Adrenal gland (tissue), 12 donors: ENCODE results near the gene PRKN. TPM values are rescaled to one million over a fixed set of nuclear protein-coding genes. Genes with fewer than 3 reads are reported as not detected.

Experiments used
- DNase-seq, 7 donors: peaks; one replicate each; pipeline ENCODE4 v3.0.0-alpha.2; 2019 to 2020
- H3K27ac ChIP-seq, 5 donors: fragments of 200-600 bp; sonication (generic) in 4 of 5; 1 replicate in 3 of 5; 2 replicates in 2 of 5; pipeline versions ENCODE4 v1.5.1 to v1.8.0; 2016 to 2020; ENCODE audit warnings: mild to moderate bottlenecking in 1 of 5
- H3K27me3 ChIP-seq: fragments of 200-600 bp; 2 replicates; pipeline ENCODE4 v1.8.0; 2021
- H3K36me3 ChIP-seq, 2 donors: fragments of 200-600 bp; replicated peaks in 1 of 2; 1 replicate in 1 of 2; 2 replicates in 1 of 2; pipeline versions ENCODE4 v1.5.1 to v1.8.0; 2018 to 2022
- H3K4me1 ChIP-seq, 2 donors: fragments of 200-600 bp; replicated peaks in 1 of 2; 1 replicate in 1 of 2; 2 replicates in 1 of 2; pipeline versions ENCODE4 v1.5.1 to v1.8.0; 2018 to 2021
- H3K4me3 ChIP-seq, 4 donors: fragments of 200-600 bp; sonication (generic) in 3 of 4; one replicate each; pipeline ENCODE4 v1.5.1; 2016 to 2018
- H3K9me3 ChIP-seq, 3 donors: fragments of 200-600 bp; sonication (generic) in 1 of 3; replicated peaks in 1 of 3; 1 replicate in 2 of 3; 2 replicates in 1 of 3; pipeline versions ENCODE4 v1.5.1 to v1.8.0; 2016 to 2021
- POLR2A ChIP-seq, 2 donors: fragments of 450-650 bp; IDR thresholded peaks; one replicate each; pipeline ENCODE4 v1.6.1; 2017; ENCODE audit warnings: antibody characterized with exemption in 2 of 2, mild to moderate bottlenecking in 2 of 2, moderate library complexity in 1 of 2
- WGBS, 4 donors: extraction: QIAGEN DNeasy Blood & Tissue Kit in 2 of 4; methylation state at CpG; one replicate each; pipeline versions ENCODE4 v1.1.5 to v1.1.7; 2013 to 2017; 5-methylcytosine and 5-hydroxymethylcytosine counted together
- intact Hi-C, 2 donors: fragments of 100-400 bp; cut with DNase I; formaldehyde crosslinking; loops; one replicate each; pipeline versions ENCODE4 v1.14.1 to v1.15.0; 2022 to 2023
- polyA plus RNA-seq, 3 donors: library from polyadenylated mRNA; stranded (reverse); fragments of 200-250 nt in 2 of 3; fragments of 350-450 nt in 1 of 3; fragmentation: Illumina TruSeq in 1 of 3; extraction: RNeasy Lipid Tissue Mini Kit (QIAGEN cat#74804) in 1 of 3; gene quantifications; one replicate each; pipeline ENCODE4 v1.2.3, GENCODE V29; 2013 to 2014
- total RNA-seq, 9 donors: library from RNA; depleted of rRNA in 4 of 9; stranded (reverse); fragments of >200 nt in 4 of 9; fragments of 120-200 nt in 1 of 9; fragmentation: NEBNext Ultra II Directional in 1 of 9; extraction: Animal tissue kit (Norgen Biotek cat#: 25700) in 1 of 9; gene quantifications; one replicate each; pipeline versions ENCODE4 v1.1.0 to v1.2.4, GENCODE V29; 2013 to 2023
- TF ChIP-seq, protein P1 (sequence below), 6 experiments: fragments of 450-650 bp in 4 of 6; fragments of 200-600 bp in 2 of 6; sonication (generic) in 1 of 6; IDR thresholded peaks; 1 replicate in 5 of 6; 2 replicates in 1 of 6; pipeline versions ENCODE4 v1.5.1 to v1.8.0; 2016 to 2021; ENCODE audit warnings: antibody characterized with exemption in 6 of 6, mild to moderate bottlenecking in 2 of 6, moderate library complexity in 1 of 6
- donor health status: healthy with polysubstance abuse.
- donor health status: Bipolar disorder and iron deficiency.
- donor health status: DM: yes; HTN: yes; CAD: no.
- donor health status: DM: no; HTN: no; CAD: no.
- donor health status: DM: no; HTN: no; CAD: no.
- donor health status: DM: yes; HTN: yes; CAD: no.

Gene PRKN
- total and polyA plus RNA-seq, 12 donors = 1.9 to 159 (median 13.3) TPM

DNA sequence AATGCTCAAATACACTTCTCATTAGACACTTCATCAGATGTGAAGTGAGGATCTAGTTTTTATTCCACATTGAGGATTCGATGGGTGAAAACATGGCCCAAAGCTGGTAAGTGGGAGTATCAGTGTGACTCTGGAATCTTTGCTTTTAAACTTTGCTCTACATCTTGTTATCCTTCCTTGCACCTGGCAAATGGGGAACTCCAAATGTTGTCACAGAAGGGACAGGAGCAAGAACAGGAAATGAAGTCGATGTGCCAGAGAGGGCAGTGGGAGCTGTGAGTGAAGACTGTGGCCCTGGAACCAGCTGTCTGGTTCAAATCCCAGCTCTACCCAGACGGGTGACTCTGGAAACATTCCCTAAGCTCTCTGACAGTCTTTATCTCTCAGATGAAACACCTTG, 1367.0 kb downstream of the PRKN start:
- no peak for DNase-seq
- TF ChIP-seq, protein P1, sequence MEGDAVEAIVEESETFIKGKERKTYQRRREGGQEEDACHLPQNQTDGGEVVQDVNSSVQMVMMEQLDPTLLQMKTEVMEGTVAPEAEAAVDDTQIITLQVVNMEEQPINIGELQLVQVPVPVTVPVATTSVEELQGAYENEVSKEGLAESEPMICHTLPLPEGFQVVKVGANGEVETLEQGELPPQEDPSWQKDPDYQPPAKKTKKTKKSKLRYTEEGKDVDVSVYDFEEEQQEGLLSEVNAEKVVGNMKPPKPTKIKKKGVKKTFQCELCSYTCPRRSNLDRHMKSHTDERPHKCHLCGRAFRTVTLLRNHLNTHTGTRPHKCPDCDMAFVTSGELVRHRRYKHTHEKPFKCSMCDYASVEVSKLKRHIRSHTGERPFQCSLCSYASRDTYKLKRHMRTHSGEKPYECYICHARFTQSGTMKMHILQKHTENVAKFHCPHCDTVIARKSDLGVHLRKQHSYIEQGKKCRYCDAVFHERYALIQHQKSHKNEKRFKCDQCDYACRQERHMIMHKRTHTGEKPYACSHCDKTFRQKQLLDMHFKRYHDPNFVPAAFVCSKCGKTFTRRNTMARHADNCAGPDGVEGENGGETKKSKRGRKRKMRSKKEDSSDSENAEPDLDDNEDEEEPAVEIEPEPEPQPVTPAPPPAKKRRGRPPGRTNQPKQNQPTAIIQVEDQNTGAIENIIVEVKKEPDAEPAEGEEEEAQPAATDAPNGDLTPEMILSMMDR (IDR thresholded peaks at IDR 0.05) = no peak
- no peak for TF ChIP-seq POLR2A (IDR thresholded peaks at IDR 0.05)
- intact Hi-C loops = no loop called here
- Histone ChIP-seq H3K27ac (no peak overlapping the region), H3K9me3 (no peaks in the 10 kb centered on the region), H3K4me1 (no peaks in the 10 kb centered on the region), H3K36me3 (no peaks in the 10 kb centered on the region), H3K27me3 (no peaks in the 10 kb centered on the region), H3K4me3 (no peak overlapping the region)
- 77 to 83% (median 80%) methylated on average over 3 of the region's 3 CpGs for WGBS, 4 donors

DNA sequence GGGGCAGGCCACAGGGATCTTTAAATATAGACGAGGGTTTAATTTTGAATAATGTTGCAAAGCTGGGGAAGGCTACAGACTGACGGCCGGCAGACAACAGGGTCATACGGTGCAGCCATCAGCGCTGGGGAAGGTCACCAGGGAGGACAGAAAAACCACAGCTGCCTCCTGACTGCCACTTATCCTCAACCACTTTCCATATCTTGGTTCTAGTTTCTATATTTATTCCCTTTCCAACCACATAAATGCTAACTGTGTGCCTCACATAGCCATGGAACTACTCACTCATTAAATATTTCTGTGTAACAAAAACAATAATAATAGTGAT, 1368.0 kb downstream of the PRKN start:
- Histone ChIP-seq H3K4me3 (no peak overlapping the region), H3K27ac (no peak overlapping the region), H3K4me1 (no peaks in the 10 kb centered on the region), H3K36me3 (no peaks in the 10 kb centered on the region), H3K9me3 (no peaks in the 10 kb centered on the region), H3K27me3 (no peaks in the 10 kb centered on the region)
- DNase-seq = no peak
- TF ChIP-seq, protein P1 (IDR thresholded peaks at IDR 0.05) = no peak
- TF ChIP-seq POLR2A (IDR thresholded peaks at IDR 0.05) = no peak
- WGBS, 4 donors = 71 to 82% (median 78%) methylated on average over 5 of the region's 5 CpGs
- intact Hi-C loops = no loop called here

DNA sequence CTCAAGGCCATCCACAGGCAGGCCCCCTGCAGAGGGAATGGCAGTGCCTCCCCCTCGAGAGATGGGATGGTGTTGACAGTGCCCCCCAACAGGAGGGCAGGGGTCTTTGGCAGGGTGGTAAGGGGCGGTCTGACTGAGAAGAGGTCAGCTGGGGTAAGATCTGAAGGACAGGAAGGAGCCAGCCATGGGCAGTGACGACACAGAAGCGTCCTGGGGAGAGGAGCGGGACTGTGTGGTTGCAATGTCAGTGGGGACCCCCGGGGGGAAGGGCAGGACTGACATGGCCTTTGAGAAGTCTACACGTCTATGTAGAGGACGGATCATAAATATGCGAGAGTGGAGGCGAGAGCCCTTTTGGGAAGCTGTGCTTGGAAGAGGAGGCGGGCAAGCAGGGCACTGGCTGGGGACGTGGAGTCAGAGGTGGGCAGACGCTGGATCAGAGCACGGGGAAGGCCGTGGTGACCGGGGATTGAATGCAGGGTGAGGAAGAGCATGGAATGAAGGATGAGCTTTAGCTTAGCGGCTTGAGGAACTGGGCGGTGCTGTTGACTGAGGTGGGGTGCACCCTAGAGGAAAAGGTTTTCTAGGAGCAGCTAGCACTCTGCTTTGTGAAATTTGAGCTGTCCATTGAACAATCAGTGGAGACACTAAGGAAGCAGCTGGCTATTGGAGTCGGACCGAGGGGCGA, 1371.3 kb downstream of the PRKN start:
- H3K4me1 ChIP-seq = no peaks in the 10 kb centered on the region
- intact Hi-C loops = no loop called here
- no peaks in the 10 kb centered on the region for H3K9me3 ChIP-seq
- DNase-seq = peak in 1 of 7 donors; percentile 35
- H3K4me3 ChIP-seq = no peak overlapping the region
- H3K27me3 ChIP-seq = no peaks in the 10 kb centered on the region
- WGBS, 4 donors = 85 to 92% (median 88%) methylated on average over 21 of the region's 21 CpGs
- H3K27ac ChIP-seq = no peak overlapping the region
- no peak for TF ChIP-seq POLR2A (IDR thresholded peaks at IDR 0.05)
- TF ChIP-seq, protein P1 (IDR thresholded peaks at IDR 0.05) = no peak
- no peaks in the 10 kb centered on the region for H3K36me3 ChIP-seq

DNA sequence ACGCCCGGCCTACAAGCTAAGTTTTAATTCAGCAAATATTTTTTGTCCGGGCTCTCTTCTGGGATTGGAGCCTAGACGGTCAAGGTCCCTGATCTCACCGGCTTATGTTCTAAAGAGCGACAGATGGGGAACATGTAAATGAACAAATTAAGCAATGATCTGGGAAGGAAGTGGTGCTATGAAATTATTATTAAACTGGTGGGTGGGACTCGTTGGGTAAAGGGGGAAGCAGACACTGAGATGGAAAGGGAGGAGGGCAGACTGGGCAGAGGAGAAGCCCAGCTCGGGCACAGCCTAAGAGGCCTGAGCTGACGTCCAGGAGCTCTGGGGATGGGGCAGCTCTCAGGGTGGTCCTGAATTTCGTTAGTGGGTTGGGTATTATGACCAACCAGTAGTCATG, 1371.9 kb downstream of the PRKN start:
- DNase-seq = no peak
- Histone ChIP-seq H3K27me3 (no peaks in the 10 kb centered on the region), H3K9me3 (no peaks in the 10 kb centered on the region), H3K4me1 (no peaks in the 10 kb centered on the region), H3K36me3 (no peaks in the 10 kb centered on the region), H3K4me3 (no peak overlapping the region), H3K27ac (no peak overlapping the region)
- WGBS, 4 donors = 73 to 84% (median 79%) methylated on average over 10 of the region's 10 CpGs
- intact Hi-C loops = no loop called here
- TF ChIP-seq POLR2A (IDR thresholded peaks at IDR 0.05) = no peak
- TF ChIP-seq, protein P1 (IDR thresholded peaks at IDR 0.05) = no peak
